Measurements from ENCODE around the gene RAE1.

DNA sequence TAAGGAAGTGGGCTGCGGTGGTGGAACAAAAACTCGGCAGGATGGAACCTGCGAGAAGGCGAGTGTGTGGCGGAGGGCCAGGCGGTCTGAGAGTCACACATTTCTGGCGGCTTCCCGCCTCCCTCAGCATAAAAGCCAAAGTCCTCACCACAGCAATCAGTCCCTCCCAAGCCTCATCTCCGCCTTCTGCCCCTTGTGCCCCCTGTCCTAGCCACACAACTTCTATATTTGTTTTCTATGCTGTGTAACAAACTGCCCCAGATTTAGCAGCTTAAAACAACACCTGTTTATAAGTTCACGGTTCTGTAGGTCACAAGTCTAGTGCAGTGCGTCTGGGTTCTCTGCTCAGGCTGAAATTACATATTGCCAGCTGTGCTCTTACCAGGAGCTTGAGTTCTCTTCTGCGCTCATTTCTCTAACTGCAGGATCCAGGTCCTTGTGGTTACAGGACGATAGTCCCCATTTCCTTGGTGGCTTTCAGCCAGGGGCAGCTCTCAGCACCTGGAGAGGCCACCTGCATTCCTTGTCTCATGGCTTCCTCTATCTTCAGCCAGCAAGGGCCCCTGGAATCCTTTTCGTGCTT is 33.2 kb upstream of the RAE1 start:
- TF ChIP-seq, protein P1, sequence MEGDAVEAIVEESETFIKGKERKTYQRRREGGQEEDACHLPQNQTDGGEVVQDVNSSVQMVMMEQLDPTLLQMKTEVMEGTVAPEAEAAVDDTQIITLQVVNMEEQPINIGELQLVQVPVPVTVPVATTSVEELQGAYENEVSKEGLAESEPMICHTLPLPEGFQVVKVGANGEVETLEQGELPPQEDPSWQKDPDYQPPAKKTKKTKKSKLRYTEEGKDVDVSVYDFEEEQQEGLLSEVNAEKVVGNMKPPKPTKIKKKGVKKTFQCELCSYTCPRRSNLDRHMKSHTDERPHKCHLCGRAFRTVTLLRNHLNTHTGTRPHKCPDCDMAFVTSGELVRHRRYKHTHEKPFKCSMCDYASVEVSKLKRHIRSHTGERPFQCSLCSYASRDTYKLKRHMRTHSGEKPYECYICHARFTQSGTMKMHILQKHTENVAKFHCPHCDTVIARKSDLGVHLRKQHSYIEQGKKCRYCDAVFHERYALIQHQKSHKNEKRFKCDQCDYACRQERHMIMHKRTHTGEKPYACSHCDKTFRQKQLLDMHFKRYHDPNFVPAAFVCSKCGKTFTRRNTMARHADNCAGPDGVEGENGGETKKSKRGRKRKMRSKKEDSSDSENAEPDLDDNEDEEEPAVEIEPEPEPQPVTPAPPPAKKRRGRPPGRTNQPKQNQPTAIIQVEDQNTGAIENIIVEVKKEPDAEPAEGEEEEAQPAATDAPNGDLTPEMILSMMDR (IDR thresholded peaks at IDR 0.05 in 4 of 5, conservative IDR thresholded peaks at IDR 0.05 in 1 of 5), result no peak
- no peak for TF ChIP-seq POLR2A (IDR thresholded peaks at IDR 0.05)
